NCI-H446 (cell line): ENCODE measurements around the gene SNAPIN.
"Not testable (repeated sequence)": the region's sequence is repeated elsewhere in the genome, so short reads cannot be mapped to it uniquely, and the experiment has no call there.

Source experiments
- DNase-seq, 2 experiments: peaks; one replicate each; lab custom pipeline; 2025; lab: John Stamatoyannopoulos, UW

Gene SNAPIN

DNA sequence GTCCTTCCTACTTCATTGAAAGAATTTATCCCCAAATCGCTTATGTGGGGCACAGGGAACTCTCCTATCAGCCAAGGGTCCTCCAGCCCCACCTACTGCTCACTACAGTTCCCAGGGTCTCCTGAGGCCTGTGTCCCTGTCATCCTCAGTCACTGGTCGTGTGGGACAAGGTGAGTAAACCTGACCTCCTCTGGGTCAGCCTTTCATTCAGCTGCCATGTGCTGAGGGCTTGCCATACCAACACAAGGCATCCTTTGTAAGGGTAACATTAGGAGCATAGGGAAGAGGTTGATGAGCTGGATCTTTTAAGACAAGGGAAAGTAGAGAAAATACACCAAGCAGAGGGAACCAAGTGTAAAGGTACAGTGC is 11.2 kb upstream of the SNAPIN start:
- DNase-seq = no peak

DNA sequence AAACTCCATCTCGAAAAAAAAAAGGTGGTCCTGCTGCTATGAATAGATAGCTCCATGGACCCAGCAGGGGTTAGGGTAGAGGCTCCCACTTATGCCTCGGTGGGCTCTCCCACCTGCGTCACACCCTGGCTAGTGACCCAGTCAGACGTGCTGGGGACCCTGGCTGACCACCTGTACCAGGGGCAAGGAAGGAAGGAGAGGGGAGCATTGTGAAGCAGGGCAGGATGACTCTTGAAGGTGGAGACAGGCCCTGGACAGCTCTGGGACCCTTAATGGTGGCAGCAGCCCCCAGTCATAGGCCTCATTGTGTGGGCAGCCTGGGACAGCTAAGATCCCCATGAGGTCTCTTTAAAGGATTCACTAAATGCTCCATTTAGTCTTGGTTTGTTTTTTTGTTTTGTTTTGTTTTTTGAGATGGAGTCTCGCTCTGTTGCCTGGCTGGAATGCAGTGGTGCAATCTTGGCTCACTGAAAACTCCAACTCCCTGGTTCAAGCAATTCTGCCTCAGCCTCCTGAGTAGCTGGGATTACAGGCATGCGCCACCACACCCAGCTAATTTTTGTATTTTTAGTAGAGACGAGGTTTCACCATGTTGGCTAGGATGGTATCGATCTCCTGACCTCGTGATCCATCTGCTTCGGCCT is 10.4 kb upstream of the SNAPIN start:
- no peak for DNase-seq

DNA sequence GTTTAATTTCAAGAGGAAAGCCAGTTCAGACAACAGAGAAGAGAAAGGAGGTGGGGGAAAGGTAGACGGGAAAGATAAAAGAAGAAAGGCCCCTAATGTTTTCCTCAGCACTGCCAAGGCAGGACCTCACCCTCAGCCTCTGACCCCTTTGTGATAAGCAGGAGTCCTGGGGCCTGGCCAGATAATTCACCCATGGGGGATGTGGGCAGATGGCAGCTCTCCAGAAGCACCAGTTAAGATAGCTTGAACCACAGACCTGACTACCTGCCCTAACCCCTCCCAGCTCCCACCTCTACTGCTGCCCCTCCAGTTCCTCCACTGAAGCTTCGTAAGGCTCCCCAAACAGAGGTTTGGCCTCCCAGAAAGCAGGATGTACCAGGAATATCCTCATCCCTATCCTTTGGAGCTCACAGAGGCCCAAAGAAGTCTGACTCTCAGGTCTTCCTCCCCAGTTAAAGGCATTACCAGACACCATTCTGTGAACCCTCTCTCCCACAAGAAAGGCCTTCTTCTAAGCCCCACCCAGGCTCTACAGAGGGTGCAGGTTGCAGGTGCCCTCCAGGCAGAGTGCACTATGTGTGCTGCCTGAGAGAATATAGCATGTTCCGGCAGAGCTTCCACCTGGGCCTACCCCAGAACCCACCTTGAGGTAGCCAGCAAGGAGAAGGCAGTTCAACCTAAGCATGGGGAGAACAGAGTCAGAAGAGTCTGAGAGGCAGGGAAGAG is 9.2 kb upstream of the SNAPIN start:
- no peak for DNase-seq

DNA sequence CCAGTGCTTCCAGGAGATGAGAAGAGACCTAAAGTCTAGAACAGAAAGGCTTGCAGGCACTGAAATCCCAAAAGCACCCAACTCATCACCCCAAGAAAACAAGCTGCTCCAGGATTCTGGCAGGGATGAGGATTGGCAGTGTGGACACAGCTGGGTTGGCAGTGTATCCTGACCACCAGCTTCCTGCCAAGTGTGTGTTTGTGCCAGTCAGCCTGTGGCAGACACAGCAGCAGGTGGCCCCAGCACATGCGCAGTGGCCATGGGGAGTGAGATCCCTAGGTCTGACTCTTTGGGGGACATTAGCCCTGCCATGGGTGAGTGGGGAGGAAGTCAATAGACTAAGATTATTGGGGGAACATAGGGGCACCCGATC is 8.7 kb upstream of the SNAPIN start:
- DNase-seq = peak; percentile 79 to 89

DNA sequence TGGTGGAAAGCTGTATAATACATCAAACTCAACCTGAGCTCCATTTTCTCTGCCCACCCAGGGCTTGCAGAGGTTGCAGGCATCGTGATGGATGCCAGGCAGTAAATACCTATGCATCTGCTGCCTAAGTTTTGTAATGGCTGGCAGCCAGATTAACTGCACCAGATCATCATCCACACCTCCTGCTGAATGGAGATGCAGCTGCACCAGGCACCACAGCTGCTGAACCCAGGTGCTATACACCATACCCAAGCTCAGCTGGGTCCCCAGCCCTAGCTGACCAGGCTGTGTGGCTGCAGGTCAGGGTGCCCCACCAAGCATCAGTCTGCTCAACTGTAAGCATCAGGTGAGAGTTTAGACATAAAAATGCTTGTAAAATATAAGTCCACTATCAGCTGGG is 6.7 kb upstream of the SNAPIN start:
- DNase-seq = no peak

DNA sequence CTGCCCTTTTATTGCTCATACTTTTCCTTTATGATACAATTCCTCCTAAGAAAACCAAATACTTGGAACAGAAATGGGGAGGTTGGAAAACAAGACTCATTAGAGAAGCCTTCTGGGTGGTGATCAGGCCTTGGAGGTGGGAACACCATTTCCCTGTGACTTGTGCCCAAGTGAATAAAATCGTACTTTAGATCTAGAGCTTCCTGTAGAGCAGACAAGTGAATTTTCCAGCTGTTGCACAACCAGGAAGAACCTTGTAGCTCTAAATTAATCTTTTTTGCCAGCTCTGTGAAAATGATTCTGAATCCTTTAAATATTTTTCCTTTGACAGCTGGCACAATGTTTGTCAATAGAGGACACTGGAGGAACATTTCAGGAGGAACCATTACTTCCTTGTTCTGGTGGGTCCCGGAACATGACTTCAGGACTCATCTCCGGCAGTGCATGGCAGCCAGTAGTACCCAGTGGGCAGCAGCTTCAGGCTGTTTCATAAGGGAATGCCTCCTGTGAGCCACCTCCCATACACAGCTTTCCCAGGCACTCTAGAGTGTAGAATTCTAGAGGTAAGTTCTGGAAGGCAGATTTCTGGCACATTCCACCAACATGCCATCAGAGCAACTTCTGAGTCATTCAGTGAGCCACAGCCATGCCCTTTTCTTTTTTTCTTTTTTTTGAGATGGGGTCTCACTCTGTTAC is 5.5 kb upstream of the SNAPIN start:
- DNase-seq = no peak

DNA sequence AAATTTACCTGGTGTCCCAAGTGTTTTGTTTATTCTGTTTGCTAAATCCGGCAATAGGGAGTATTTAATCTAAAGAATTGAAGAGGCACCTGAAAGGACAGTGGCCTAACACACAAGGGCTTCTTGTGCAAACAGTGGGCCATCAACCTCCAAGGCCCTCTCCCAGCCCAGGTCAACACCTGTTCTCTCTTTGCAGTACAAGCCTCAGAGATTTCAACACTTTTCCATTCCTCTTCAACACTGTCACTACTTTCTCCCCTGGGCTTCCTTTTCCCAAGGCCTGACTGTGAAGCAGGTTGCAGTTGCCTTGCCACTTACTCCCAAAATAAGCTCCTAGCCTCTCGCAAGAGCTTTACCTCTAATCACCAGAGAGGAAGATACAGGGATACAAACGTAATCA is 3.2 kb upstream of the SNAPIN start:
- no peak for DNase-seq

DNA sequence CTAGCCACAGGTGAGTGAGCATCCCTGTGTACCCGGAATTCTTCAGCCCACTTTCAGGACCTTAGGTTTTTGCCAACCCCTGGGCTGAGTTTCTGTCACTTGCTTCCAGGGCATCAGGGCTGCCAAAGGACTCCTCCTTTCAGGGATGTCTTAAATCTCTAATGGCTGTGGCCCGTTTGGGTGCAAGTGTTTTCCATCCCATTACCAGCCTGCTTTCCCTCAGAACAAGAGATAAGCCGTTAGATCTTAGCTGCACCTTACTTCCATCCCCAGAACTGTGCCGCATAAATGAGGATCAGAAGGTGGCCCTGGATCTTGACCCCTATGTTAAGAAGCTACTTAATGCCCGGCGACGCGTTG is 652 bp downstream of the SNAPIN start:
- no peak for DNase-seq

DNA sequence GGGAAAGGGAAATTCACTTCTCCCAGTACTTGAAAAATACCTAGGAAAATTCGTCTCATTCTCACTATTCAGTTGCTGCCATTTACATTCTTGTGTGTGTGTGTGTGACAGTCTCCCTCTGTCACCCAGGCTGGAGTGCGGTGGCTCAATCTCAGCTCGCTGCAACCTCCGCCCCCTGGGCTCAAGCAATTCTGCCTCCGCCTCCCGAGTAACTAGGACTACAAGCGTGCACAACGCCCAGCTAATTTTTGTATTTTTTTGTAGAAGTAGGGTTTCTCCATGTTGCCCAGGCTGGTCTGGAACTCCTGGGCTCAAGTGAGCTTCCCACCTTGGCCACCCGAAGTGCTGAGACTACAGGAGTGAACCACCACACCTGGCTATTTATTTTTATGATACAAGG is 1.2 kb downstream of the SNAPIN start:
- DNase-seq = no peak

DNA sequence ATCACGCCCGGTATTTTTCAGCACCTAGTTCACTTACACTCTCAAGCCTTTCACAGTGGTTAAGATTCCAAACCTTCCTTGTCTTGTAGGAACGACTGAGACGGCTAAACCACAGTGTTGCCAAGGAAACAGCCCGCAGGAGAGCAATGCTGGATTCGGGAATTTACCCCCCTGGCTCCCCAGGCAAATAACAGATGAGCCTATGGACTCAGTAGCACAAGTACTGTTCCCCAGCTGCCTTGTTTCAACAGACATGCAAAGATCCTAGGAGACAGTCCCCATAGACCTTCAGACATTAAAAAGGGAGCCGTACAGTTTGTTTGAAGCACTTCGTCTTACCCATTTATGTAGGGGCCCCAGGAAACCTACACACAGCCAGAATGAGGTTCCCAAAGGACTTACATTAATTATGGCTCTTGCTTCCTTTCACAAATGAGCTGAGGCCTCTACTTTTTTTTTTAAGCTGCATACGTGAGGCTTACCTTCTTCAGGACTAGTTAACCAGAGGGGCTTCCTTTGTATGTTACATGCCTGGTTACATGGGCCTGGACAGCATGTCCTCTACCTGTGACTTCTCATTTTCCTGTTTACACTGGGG is 2.7 kb downstream of the SNAPIN start:
- no peak for DNase-seq

DNA sequence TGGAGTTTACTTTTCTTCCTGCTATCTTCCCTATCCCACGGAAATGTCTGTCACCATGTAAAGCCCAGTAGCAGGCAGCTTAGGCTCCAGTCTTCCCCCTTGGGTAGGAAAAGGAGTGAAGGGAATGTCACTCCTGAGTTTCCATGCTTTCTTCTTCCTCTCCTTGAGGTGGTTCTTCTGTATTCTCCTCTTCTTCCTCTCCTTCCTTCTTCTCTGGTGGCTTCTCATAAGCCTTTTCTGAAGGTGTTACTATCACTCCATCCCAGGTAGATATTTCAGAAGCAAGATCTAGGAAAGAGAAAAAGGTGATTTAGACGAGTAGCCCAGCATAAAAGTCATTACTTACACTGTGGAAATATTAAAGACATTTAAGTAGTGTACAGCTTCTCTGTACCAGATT is 3.8 kb downstream of the SNAPIN start:
- DNase-seq = no peak

DNA sequence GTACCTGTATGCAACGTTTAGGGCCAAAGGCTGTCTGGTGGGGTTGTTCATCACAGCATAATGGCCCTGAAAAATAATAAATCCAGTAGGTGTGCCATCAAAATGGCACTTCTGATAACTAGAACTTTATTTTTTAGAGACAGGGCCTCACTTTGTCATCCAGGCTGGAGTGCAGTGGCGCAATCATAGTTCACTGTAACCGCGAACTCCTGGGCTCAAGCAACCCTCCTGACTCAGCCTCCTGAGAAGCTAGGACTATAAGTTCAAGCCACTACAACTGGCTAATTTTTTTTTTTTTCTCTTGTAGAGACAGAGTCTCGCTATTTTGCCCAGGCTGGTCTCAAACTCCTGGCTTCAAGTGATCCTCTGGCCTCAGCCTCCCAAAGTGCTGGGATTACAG is 4.7 kb downstream of the SNAPIN start:
- DNase-seq = no peak

DNA sequence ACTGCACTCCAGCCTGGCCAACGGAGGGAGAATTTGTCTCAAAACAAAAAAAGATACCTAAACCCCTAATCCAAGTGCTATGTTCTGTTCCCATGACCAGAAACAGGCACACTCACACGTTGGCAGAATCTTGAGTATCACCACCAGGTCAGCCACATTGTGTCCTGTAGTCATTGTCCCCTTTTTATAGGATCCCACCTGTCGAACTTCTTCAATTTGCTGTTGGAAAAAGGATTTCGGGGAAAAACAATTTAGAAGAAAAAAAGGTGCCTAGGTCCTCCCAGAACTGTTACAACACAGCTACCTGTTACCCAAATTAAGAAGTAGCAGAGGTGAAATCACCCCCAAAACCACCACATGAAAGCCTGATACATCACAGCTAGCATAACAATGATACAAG is 8.9 kb downstream of the SNAPIN start:
- no peak for DNase-seq

DNA sequence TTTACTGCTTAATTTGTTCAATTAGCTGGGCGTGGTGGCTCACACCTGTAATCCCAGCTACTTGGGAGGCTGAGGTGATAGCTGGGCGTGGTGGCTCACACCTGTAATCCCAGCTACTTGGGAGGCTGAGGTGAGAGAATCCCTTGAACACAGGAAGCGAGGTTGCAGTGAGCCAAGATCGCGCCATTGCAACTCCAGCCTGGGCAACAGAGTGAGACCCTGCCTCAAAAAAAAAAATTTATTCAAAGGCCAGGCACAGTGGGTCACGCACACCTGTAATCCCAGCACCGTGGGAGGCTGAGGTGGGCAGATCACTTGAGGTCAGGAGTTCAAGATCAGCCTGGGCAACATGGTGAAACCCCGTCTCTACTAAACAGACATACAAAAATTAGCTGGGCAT is 10.2 kb downstream of the SNAPIN start:
- not testable (repeated sequence) for DNase-seq

DNA sequence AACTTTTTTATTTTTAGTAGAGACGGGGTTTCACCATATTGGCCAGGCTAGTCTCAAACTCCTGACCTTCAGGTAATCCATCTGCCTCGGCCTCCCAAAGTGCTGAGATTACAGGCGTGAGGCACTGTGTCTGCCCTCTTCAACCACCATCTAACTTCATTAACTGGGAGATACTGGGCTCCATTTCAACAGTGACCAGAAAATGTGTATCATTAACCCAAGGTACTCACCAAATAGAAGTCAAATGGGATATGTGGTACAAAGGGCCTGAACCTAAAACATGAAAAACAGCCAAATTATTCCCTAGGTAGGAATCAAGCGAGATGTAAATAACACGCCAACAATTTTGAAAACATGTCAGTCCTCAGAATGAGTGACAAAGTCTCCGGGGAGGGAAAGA is 11.1 kb downstream of the SNAPIN start:
- DNase-seq = no peak

DNA sequence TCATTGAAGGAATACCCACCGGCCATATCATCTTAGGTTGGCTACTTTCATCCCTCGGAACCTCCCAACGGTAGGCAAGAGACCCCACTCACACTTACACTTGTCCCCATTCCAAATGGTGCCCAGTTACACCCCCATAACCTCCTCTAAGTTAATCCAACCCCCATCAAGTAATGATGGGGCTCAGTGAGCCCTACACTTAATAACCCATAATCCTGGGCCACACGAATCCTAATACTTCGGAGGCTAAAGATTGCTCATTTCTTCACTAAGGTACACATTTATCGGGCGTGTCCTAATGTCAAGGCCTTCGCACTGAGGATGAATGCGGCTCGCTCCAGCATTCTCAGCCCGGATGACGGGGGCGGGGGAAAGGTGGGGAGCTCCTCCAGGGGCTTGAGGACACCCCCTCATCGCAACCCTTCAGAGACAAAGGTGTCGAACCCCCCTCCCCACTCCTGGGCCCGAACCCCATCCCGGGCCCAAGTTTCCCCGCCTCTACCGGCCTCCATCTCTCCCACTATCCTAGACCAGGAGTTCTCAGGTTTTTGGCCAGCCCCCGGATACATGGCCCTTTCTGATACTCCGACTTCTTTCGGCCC is 11.9 kb downstream of the SNAPIN start:
- no peak for DNase-seq

DNA sequence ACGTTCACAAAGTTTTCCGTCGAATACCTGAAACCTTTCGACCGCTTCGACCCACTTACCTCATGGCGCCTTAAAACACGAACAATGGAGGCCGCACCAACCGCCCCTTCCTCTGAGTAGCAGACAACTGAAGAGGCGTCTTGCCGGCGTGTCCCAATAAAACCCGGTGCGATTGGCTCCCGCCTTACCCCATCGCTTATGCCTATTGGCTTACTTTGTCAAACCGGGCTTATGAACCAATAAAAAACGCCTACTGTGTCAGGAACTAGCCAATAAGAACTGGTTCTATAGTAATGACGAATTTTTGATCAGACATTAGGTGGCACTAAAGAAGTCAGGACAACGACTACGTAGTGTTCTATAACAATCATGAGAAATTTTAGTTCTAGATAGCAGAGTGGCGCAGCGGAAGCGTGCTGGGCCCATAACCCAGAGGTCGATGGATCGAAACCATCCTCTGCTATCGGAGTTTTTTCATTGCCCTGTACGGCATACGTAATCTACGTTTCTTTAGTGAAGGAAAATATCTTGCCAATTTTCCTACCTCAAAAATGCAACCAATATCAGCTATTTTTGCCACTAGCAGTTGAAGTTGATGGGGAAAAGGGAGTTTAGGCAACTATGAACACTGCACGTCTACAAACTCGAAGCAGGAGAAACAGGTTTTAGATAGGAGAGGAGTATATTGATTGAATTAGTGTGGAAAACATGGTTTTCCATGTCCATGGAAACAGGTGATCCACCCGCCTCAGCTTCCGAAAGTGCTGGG is 12.5 kb downstream of the SNAPIN start, which contains the start of gene ILF2:
TSS of gene ILF2 (minus strand) at position 135 of the 769 bp plus-strand sequence. CDS start at position 64, 71 bp downstream.
- peak; percentile 97 to 99 for DNase-seq

DNA sequence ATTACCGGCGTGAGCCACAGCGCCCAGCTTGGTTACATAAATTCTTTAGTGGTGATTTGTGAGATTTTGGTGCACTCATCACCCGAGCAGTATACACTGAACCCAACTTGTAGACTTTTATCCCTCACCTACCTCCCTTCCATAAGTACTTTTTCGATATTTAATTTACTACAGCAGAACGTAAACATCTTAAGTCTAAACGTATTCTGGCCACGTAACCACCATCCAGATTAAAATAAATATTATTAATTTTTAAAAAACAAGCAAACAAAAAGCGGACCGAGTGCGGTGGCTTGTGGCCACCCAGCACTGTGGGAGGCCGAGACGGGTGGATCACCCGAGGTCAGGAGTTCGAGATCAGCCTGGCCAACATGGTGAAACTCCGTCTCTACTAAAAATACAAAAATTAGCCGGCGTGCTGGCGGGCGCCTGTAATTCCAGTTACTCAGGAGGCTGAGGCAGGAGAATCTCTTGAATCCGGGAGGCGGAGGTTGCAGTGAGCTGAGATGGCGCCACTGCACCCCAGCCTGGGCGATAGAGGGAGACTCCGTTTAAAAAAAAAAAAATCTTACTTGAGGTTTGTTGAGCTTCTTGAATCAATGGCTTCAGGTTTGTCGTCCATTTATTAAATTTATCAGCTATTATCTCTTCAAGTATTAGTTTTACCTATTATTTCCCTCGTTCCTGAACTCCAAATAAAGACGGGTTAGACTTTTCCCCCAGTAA is 13.3 kb downstream of the SNAPIN start:
- DNase-seq = peak in 1 of 2 experiments; percentile 73

DNA sequence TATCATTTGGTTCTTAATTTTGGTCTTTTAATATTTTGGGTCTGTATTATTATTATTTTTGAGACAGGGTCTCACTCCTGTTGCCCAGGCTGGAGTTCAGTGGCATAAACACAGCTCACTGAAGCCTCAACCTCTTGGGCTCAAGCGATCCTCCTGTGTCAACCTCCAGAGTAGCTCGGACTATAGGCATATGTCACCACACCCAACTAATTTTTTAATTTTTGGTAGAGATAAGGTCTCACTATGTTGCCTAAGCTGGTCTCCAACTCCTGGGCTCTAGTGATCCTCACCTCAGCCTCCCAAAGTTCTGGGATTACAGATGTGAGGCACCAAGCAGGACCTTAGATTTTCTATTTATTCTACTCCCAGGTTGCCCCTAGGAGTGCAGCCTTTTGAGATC is 15.0 kb downstream of the SNAPIN start:
- DNase-seq = no peak

DNA sequence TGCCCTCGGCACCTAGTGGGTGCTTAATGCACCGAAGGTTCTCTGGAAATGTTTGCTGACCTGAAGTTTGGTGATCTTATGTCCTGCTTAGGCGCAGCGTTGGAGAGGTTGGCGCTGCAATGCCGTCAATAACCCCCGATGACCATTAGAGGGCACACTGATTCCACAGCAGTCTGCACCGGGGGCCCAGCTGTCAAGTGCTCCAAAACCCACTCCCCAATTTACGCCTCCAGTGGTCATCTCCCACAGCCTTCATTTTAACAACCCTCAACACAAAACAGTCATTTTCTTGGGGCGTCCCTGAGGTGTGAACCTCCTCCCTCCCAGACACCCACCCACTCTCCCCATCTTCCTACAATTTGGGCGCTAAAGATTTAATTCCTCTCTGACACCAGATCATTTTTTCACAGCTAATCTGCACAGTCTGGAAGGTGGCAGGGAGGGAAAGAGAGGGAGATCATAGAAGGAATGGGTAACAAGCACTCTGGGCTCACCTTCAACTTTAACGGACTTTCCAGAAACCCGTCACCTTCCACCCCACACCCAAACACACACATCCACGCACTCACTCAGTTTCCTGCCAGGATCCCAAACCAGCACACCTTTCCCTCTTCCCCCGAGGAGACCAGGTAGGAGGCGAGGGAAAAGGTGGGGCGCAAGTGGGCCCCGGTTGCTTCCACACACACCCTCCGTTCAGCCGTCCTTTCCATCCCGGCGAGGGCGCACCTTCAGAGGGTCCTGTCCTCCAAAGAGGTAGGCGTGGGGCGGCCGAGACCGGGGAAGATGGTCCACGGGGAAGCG is 19.4 kb downstream of the SNAPIN start:
- DNase-seq = peak in 1 of 2 experiments; percentile 51
